Skeletal muscle tissue (tissue), 4 donors: ENCODE measurements around the gene VMP1. TPM values are rescaled to one million over a fixed set of nuclear protein-coding genes. Genes with fewer than 3 reads are reported as not detected.
"Not testable (repeated sequence)": the region's sequence is repeated elsewhere in the genome, so short reads cannot be mapped to it uniquely, and the experiment has no call there.

ENCODE experiments used
- H3K27ac ChIP-seq: one replicate; pipeline ENCODE4 v1.7.0; 2013; ENCODE audit warnings: mild to moderate bottlenecking, low read depth, low read length, inconsistent platforms
- H3K27me3 ChIP-seq, 3 donors: one replicate each; pipeline ENCODE4 v1.7.0; 2013; ENCODE audit warnings: low read length in 3 of 3; ENCODE audit not compliant: control insufficient read depth in 3 of 3, insufficient read depth in 3 of 3
- H3K36me3 ChIP-seq, 3 donors: one replicate each; pipeline ENCODE4 v1.7.0; 2013; ENCODE audit warnings: low read length in 3 of 3; ENCODE audit not compliant: control insufficient read depth in 3 of 3, insufficient read depth in 3 of 3
- H3K4me1 ChIP-seq, 3 donors: one replicate each; pipeline ENCODE4 v1.7.0; 2013; ENCODE audit warnings: low read length in 3 of 3, mild to moderate bottlenecking in 3 of 3; ENCODE audit not compliant: control insufficient read depth in 3 of 3, insufficient read depth in 3 of 3
- H3K4me3 ChIP-seq, 3 donors: one replicate each; pipeline ENCODE4 v1.7.0; 2013; ENCODE audit warnings: low read length in 3 of 3
- H3K9ac ChIP-seq, 3 donors: one replicate each; pipeline ENCODE4 v1.7.0; 2013; ENCODE audit warnings: low read length in 3 of 3, mild to moderate bottlenecking in 3 of 3, moderate library complexity in 2 of 3, low read depth in 1 of 3
- H3K9me3 ChIP-seq, 3 donors: one replicate each; pipeline ENCODE4 v1.7.0; 2013; ENCODE audit warnings: low read length in 3 of 3; ENCODE audit not compliant: control insufficient read depth in 3 of 3
- total RNA-seq: library from RNA; depleted of rRNA; stranded (reverse); fragments of >200 nt; gene quantifications from one replicate; pipeline ENCODE4 v1.2.3, GENCODE V29; 2014
- donor health status: Osteomylitis.

The VMP1 gene
- total RNA-seq, 1 donor from 2014 or later = 128 TPM

DNA sequence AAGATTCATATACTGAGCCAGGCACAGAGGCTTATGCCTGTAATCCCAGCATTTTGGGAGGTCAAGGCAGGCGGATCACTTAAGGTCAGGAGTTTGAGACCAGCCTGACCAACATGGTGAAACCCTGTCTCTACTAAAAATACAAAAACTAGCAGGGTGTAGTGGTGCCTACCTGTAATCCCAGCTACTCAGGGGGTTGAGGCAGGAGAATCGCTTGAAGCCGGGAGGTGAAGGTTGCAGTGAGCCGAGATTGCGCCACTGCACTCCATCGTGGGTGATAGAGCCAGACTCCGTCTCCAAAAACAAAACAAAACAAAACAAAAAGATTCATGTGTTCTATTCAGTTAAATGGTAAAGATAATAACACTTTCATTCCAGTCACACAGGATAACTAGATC, 121.4 kb downstream of the VMP1 start:
- Histone ChIP-seq H3K9ac (peak overlapping the region in 1 of 3 donors; percentile 25), H3K27ac (peak overlapping the region; percentile 79), H3K4me3 (peak overlapping the region in 1 of 3 donors; percentile 2), H3K4me1 (peaks cover 12 to 35% (median 24%) of the 10 kb centered on the region in 3 donors)
- H3K9me3 ChIP-seq, H3K27me3 ChIP-seq, H3K36me3 ChIP-seq: not testable (repeated sequence)

- Histone ChIP-seq H3K27me3 (no peaks in the 10 kb centered on the region), H3K27ac (peak overlapping the region; percentile 79), H3K9ac (peak overlapping the region in 2 of 3 donors; percentile 7 to 25), H3K4me1 (peaks cover 12 to 35% (median 24%) of the 10 kb centered on the region in 3 donors), H3K36me3 (no peaks in the 10 kb centered on the region), H3K4me3 (peak overlapping the region in 2 of 3 donors; percentile 2 to 33), H3K9me3 (no peaks in the 10 kb centered on the region)
These were observed 122.0 kb downstream of the VMP1 start for GRCh38 chr17:59829217-59830006.

DNA sequence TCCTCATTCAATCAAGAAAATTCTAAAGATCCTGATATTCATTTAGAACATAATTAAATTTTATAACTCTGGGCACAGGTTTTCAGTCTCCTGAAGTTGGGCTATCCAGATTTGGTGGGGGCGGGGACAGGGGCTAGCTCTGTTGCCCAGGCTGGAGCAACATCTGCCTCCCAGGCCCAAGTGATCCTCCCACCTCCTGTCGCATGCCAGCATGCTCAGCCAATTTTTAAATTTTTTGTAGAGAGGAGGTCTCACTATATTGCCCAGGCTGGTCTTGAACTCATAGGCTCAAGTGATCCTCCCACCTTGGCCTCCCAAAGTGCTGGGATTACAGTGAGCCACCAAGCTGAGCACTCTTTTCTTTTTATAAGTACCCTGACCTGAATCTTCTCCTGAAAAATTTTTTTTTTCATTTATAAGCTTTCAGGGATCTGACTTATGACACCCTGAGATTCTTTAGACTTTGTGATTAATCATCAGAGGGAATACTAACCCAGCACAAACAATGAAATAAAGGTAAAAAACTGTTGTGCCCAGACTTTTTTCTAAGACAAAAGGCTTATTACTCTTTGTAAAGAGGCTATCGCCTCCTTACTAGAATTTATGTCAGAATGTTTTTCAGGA, 122.7 kb downstream of the VMP1 start:
- H3K4me3 ChIP-seq = no peak overlapping the region
- H3K27me3 ChIP-seq = no peaks in the 10 kb centered on the region
- H3K4me1 ChIP-seq = peaks cover 12 to 33% (median 24%) of the 10 kb centered on the region in 3 donors
- no peaks in the 10 kb centered on the region for H3K9me3 ChIP-seq
- no peaks in the 10 kb centered on the region for H3K36me3 ChIP-seq
- no peak overlapping the region for H3K9ac ChIP-seq
- peak overlapping the region; percentile 79 for H3K27ac ChIP-seq

DNA sequence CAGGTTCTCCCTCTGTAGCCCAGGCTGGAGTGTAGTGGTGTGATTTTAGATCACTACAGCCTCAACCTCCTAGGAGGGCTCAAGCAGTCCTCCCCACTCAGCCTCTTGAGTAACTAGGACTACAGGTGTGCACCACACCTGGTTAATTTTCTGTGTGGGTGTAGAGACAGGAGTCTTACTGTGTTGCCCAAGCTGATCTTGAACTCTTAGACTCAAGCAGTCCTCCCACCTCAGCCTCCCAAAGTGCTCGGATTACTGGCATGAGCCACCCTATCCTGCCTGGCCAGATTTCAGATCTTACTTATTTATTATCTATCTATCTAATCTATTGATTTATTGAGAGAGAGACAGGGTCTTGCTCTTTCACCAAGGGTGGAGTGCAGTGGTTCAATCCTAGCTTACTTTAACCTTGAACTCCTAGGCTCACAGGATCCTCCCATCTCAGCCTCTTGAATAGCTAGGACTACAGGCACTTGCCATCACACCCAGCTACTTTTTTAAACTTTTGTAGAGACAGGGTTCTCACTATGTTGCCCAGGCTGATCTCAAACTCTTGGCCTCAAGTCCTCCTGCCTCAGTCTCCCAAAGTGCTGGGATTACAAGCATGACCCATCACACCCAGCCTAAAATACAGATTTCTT, 123.5 kb downstream of the VMP1 start:
- H3K9ac ChIP-seq = no peak overlapping the region
- no peaks in the 10 kb centered on the region for H3K27me3 ChIP-seq
- H3K36me3 ChIP-seq = no peaks in the 10 kb centered on the region
- H3K4me3 ChIP-seq = no peak overlapping the region
- H3K27ac ChIP-seq = peak overlapping the region; percentile 79
- H3K4me1 ChIP-seq = peaks cover 6 to 26% (median 17%) of the 10 kb centered on the region in 3 donors
- no peaks in the 10 kb centered on the region for H3K9me3 ChIP-seq

DNA sequence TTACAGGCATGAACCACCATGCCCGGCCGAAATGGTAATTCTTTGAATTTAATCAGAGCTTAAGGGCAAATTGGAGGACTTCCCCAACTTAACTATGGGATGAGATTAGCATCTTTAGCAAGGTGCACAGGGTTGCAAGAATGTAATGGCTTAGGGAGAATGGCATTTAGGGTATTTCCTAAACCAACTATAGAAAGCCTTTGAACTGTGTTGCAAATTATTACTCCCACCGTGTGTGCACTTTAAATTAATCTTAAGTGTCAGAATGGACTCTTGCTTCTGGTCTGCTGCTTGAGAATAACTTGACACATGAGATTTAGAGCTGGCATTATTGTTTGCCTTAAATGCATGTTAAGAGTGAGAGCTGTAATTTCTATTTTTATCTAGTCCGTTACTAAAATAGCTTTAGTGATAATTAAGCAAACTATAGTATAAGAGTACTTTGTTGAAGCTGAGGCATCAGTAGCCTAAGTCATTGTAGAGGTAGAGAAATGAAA, 125.5 kb downstream of the VMP1 start:
- Histone ChIP-seq H3K36me3 (no peaks in the 10 kb centered on the region), H3K4me3 (no peak overlapping the region), H3K4me1 (peaks cover 6 to 23% (median 11%) of the 10 kb centered on the region in 3 donors), H3K9me3 (no peaks in the 10 kb centered on the region), H3K27ac (peak overlapping the region; percentile 33), H3K9ac (no peak overlapping the region), H3K27me3 (no peaks in the 10 kb centered on the region)

GRCh38 chr17:59837308-59838051, 130.0 kb downstream of the VMP1 start:
- Histone ChIP-seq H3K27me3 (no peaks in the 10 kb centered on the region), H3K27ac (peak overlapping the region; percentile 98), H3K4me1 (peaks cover 2 to 22% (median 8%) of the 10 kb centered on the region in 3 donors), H3K9ac (peak overlapping the region; percentile 72 to 87 (median 87)), H3K9me3 (no peaks in the 10 kb centered on the region), H3K4me3 (peak overlapping the region; percentile 69 to 87 (median 77)), H3K36me3 (peaks cover 0 to 13% (median 9%) of the 10 kb centered on the region in 3 donors)

DNA sequence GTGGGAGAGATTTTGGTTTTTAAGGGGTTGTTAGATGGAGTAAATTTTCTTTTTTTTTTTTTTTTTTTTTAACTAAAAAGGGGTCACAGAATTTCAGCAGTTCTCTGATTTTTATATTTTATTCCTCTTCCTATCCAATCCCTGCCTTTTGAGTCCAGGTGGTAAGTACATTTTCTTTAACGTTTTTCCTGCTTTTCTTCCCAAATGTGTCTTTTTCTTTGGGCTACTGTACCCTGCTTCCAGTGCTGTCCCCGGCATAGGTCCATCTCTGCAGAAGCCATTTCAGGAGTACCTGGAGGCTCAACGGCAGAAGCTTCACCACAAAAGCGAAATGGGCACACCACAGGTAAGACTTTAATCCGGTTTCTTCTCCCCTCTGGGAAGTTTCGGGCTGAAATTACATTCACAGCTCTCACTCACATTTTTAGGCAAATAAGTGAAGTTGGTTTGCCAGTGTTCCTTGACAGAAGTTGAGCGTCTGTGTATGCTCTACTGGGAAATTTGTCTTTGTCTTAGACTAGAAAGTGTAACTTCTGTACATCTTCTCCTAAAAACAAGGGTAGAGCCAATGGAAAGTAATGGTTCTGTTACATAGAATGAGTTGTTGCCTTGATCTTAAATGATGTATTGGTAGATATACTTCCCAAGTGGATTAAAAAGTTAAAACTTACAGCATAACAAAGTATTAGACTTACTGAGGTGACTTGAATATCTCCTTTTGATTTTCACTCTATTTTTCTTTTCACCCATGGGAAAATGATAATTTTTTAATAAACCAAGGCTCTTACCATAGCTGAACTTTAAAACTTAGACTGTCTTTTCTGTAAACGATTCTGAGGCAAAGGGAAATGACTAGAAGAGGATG, 130.8 kb downstream of the VMP1 start:
- H3K4me1 ChIP-seq = peaks cover 2 to 19% (median 8%) of the 10 kb centered on the region in 3 donors
- H3K9me3 ChIP-seq = no peaks in the 10 kb centered on the region
- H3K27ac ChIP-seq = peak overlapping the region; percentile 98
- H3K9ac ChIP-seq = peak overlapping the region; percentile 72 to 87 (median 87)
- peak overlapping the region; percentile 69 to 87 (median 77) for H3K4me3 ChIP-seq
- peaks cover 0 to 13% (median 9%) of the 10 kb centered on the region in 3 donors for H3K36me3 ChIP-seq
- H3K27me3 ChIP-seq = no peaks in the 10 kb centered on the region

DNA sequence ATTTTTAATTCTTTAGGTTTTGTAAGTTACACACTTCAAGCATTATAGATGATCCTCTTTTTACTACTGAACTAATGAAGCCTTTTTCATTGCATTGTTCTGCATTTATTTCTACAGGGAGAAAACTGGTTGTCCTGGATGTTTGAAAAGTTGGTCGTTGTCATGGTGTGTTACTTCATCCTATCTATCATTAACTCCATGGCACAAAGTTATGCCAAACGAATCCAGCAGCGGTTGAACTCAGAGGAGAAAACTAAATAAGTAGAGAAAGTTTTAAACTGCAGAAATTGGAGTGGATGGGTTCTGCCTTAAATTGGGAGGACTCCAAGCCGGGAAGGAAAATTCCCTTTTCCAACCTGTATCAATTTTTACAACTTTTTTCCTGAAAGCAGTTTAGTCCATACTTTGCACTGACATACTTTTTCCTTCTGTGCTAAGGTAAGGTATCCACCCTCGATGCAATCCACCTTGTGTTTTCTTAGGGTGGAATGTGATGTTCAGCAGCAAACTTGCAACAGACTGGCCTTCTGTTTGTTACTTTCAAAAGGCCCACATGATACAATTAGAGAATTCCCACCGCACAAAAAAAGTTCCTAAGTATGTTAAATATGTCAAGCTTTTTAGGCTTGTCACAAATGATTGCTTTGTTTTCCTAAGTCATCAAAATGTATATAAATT, 132.3 kb downstream of the VMP1 start:
- H3K27ac ChIP-seq = peak overlapping the region; percentile 98
- peaks cover 2 to 19% (median 11%) of the 10 kb centered on the region in 3 donors for H3K4me1 ChIP-seq
- peak overlapping the region; percentile 40 to 87 (median 87) for H3K9ac ChIP-seq
- no peaks in the 10 kb centered on the region for H3K27me3 ChIP-seq
- peaks cover 0 to 13% (median 9%) of the 10 kb centered on the region in 3 donors for H3K36me3 ChIP-seq
- peak overlapping the region; percentile 69 to 87 (median 77) for H3K4me3 ChIP-seq
- no peaks in the 10 kb centered on the region for H3K9me3 ChIP-seq
